Osteoblast (primary cell): ENCODE data around the gene TBC1D3B. TPM values are rescaled to one million over a fixed set of nuclear protein-coding genes. Genes with fewer than 3 reads are reported as not detected.
"Not testable (repeated sequence)": the region's sequence is repeated elsewhere in the genome, so short reads cannot be mapped to it uniquely, and the experiment has no call there.

Source experiments
- DNase-seq: peaks from one replicate; pipeline ENCODE4 v3.0.0; 2011; ENCODE audit warnings: low spot score, mixed read lengths; ENCODE audit not compliant: insufficient read length; ENCODE audit errors: missing footprints
- H2AFZ ChIP-seq: 2 replicates; pipeline ENCODE4 v1.6.0; 2011; ENCODE audit warnings: mild to moderate bottlenecking, low read length
- H3K27ac ChIP-seq: 2 replicates; pipeline ENCODE4 v1.5.1; 2011; ENCODE audit warnings: mild to moderate bottlenecking, low read depth, low read length, moderate library complexity
- H3K27me3 ChIP-seq: 2 replicates; pipeline ENCODE4 v1.6.0; 2012; ENCODE audit warnings: mild to moderate bottlenecking, control low read depth, inconsistent platforms, low read length, moderate library complexity; ENCODE audit not compliant: insufficient read depth
- H3K36me3 ChIP-seq: 2 replicates; pipeline ENCODE4 v1.5.1; 2011; ENCODE audit warnings: mild to moderate bottlenecking, low read length, control low read depth, moderate library complexity; ENCODE audit not compliant: insufficient read depth
- H3K4me1 ChIP-seq: 2 replicates; pipeline ENCODE4 v1.5.1; 2011; ENCODE audit warnings: mild to moderate bottlenecking, low read length, control low read depth, moderate library complexity; ENCODE audit not compliant: insufficient read depth
- H3K4me2 ChIP-seq: 2 replicates; pipeline ENCODE4 v1.6.0; 2011; ENCODE audit warnings: mild to moderate bottlenecking, low read length; ENCODE audit not compliant: insufficient read depth
- H3K4me3 ChIP-seq: fragments of 200-600 bp; sonication (generic); 3 replicates; pipeline ENCODE4 v1.5.1; 2012; ENCODE audit warnings: mild to moderate bottlenecking, low read length, inconsistent platforms; ENCODE audit not compliant: insufficient read depth
- H3K79me2 ChIP-seq: 2 replicates; pipeline ENCODE4 v1.6.0; 2012; ENCODE audit warnings: mild to moderate bottlenecking, low read length, control low read depth, inconsistent platforms; ENCODE audit not compliant: insufficient read depth
- H3K9me3 ChIP-seq: 2 replicates; pipeline ENCODE4 v1.5.1; 2011; ENCODE audit warnings: low read depth, low read length, control low read depth
- H4K20me1 ChIP-seq: 2 replicates; pipeline ENCODE4 v1.6.0; 2012; ENCODE audit warnings: mild to moderate bottlenecking, low read length, control low read depth; ENCODE audit not compliant: insufficient read depth
- total RNA-seq: library from RNA; depleted of rRNA; stranded (reverse); fragments of >200 nt; gene quantifications from 2 replicates; pipeline ENCODE4 v1.2.3, GENCODE V29; 2012

TBC1D3B gene
- 0.36 and 0.88 TPM in 2 replicates for total RNA-seq

GRCh38 chr17:36176536-36176935 is at the start of gene TBC1D3B:
Gene TBC1D3B (minus strand): TSS chr17:36176636. CDS start chr17:36175050, 1,586 bp downstream.
- not testable (repeated sequence) for H3K79me2 ChIP-seq, H3K9me3 ChIP-seq, DNase-seq, H3K4me3 ChIP-seq, H3K36me3 ChIP-seq, H3K4me2 ChIP-seq, H2AFZ ChIP-seq, H3K27me3 ChIP-seq, H4K20me1 ChIP-seq, H3K27ac ChIP-seq, H3K4me1 ChIP-seq

GRCh38 chr17:36222967-36223366 is 46.5 kb upstream of the TBC1D3B start:
- not testable (repeated sequence) for H3K27ac ChIP-seq, H2AFZ ChIP-seq, H3K9me3 ChIP-seq, H3K4me2 ChIP-seq, H3K27me3 ChIP-seq, H3K36me3 ChIP-seq, H3K4me1 ChIP-seq, H3K4me3 ChIP-seq, DNase-seq, H4K20me1 ChIP-seq, H3K79me2 ChIP-seq

GRCh38 chr17:36221581-36222100 is 45.2 kb upstream of the TBC1D3B start:
- not testable (repeated sequence) for H2AFZ ChIP-seq, H3K27me3 ChIP-seq, H3K79me2 ChIP-seq, H3K27ac ChIP-seq, H4K20me1 ChIP-seq, H3K36me3 ChIP-seq, H3K4me2 ChIP-seq, H3K4me1 ChIP-seq, DNase-seq, H3K4me3 ChIP-seq, H3K9me3 ChIP-seq

- not testable (repeated sequence) for H3K36me3 ChIP-seq, H3K79me2 ChIP-seq, H3K27ac ChIP-seq, H3K27me3 ChIP-seq, H3K9me3 ChIP-seq, H3K4me1 ChIP-seq, H2AFZ ChIP-seq, H3K4me2 ChIP-seq, H4K20me1 ChIP-seq, DNase-seq, H3K4me3 ChIP-seq
Observed at GRCh38 chr17:36220737-36221580, 44.5 kb upstream of the TBC1D3B start.

DNA sequence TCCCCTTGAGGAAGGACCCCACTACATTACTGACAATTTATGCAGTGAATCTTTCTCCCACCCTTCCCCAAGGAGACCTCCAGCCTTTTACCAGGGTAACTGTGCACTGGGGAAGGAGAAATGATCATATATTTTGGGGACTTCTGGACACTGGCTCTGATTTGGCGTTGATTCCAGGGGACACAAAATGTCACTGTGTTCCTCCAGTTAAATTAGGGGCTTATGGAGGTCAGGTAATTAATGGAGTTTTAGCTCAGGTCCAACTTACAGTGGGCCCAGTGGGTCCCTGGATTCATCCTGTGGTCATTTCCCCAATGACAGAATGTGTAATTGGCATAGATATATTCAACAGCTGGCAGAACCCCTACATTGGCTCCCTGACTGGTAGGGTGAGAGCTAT is 43.1 kb upstream of the TBC1D3B start:
- H3K79me2 ChIP-seq, H3K4me1 ChIP-seq, H3K36me3 ChIP-seq: not testable (repeated sequence)

DNA sequence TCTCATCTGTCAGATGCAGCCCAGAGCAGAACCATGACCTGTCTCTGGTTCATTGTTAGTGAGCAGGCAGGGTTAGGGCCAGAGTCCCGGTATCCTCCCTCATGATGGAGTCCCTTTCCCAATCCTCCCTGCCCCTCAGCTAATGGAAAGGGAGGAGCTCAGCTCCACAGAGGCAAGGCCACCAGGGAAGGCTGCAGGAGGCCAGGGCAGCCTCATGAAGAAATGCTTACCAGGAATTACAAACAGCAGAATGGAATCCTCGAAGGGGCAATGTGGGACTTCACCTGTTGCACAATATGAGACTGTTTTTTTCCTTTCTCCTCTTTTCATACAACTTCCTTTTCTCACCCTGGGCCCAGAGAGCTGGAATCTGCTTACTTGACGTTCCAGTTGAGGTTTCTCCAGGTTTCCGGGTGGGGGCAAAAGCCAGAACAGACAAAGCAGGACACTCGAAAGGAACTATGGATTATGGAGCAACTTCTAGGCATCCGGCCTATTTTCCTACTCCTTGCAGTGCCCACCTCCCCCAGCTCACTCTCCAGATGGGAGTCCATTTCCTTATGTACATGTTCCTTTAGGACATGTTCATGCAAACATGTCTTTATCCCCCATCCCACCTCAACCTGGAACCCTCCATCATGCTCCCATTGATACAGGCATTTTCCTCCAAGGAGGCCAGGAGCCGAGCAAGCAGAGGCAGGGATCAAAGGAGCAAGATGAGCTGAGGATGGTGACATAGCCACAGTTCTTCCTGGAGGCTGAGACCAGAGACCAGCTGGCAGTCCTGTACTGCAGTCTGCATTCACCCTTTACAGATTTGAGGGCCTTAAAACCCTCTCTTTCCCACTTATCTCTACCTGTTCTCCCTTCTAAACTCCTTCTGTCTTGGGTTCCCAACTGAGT is 39.2 kb upstream of the TBC1D3B start:
- H3K4me3 ChIP-seq, H3K9me3 ChIP-seq, DNase-seq, H3K4me2 ChIP-seq, H3K79me2 ChIP-seq, H2AFZ ChIP-seq, H3K27me3 ChIP-seq, H3K36me3 ChIP-seq, H3K4me1 ChIP-seq, H4K20me1 ChIP-seq, H3K27ac ChIP-seq: not testable (repeated sequence)

More for the DNA sequence above, 43.1 kb upstream of the TBC1D3B start:
- not testable (repeated sequence) for H3K27ac ChIP-seq, H3K27me3 ChIP-seq, DNase-seq, H3K9me3 ChIP-seq, H3K4me2 ChIP-seq, H4K20me1 ChIP-seq, H3K4me3 ChIP-seq, H2AFZ ChIP-seq
